ENCODE results near the gene MAST1. TPM values are rescaled to one million over a fixed set of nuclear protein-coding genes. Genes with fewer than 3 reads are reported as not detected.

Gene MAST1
- total and polyA plus RNA-seq, 2 experiments from 2014 or later, result 13.9 to 19.9 TPM

DNA sequence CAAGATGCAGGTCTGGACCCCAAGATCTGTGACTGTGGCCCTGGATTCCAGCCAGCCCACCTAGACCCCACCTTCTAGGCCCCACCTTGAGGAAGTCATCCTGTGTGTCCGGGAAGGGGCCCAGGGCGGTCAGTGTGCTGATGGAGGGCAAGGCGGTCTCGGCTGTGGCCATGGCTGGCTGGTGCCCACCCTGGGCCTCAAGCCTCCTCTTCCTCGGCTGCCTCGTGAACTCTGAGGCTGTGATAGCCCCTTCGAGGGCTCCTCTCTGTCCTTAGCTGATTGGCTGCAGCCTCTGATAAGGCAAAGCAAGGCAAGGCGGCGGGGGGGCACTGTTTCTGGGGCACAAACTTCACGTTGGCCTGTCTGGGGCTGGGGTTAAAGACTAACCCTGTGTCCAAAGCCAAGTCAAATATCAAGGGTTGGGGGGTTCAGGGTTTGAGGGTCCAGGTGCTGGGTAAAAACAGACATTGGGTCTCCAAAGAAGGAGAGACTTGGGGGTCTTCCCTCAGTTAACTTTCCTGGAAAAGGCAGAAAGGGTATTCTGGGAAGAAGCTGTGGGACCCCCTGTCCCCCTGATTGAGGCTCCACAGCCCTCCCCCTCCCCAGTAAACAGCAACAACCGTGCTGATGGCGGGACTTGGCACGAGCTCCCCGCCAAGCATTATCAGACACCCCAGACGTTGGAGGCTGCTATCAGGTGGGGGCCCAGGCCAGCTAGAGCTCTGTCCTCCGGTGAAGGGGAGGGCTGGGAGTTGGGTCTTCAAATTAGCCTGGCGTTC is 48.8 kb downstream of the MAST1 start, which contains the start of gene KLF1:
Gene KLF1, minus strand, starts transcription at position 233 of the 779 bp plus-strand sequence. Its CDS starts 61 bp downstream, at position 172.
- peaks cover 21% of the 10 kb centered on the region for H3F3A ChIP-seq (replicated peaks; ENCODE audit: low read depth)
- DNase-seq (ENCODE audit: low spot score), result no peak
- peaks cover 9% of the 10 kb centered on the region for H3K79me2 ChIP-seq (replicated peaks; ENCODE audit: insufficient read depth)
- no peak within 1 kb of the TSS for H3K27ac ChIP-seq (ENCODE audit: low read depth)
- Mint-ChIP-seq H3K36me3 (ENCODE audit: low read depth) (peaks cover 15% of the 10 kb centered on the region; the same call in 2 of the 3 replicates), H3K27ac (no peak within 1 kb of the TSS), H3K4me3 (peak within 1 kb of the TSS; percentile 77), H3K9me3 (peaks cover 22% of the 10 kb centered on the region), H3K27me3 (ENCODE audit: insufficient read depth, low read depth, poor library complexity) (peaks cover 38% of the 10 kb centered on the region), H3K4me1 (peaks cover 13% of the 10 kb centered on the region)
- H3K9me2 ChIP-seq (ENCODE audit: insufficient read depth), result no peaks in the 10 kb centered on the region; the same call in 1 of the 2 replicates
- H3K4me2 ChIP-seq, result peak within 1 kb of the TSS; percentile 91
- H2AFZ ChIP-seq, result peak within 1 kb of the TSS; percentile 89; the same call in 1 of the 2 replicates
- TF ChIP-seq NANOG (IDR thresholded peaks at IDR 0.05; ENCODE audit: borderline replicate concordance) (no peak), STAT1 (IDR thresholded peaks at IDR 0.05; ENCODE audit: unreplicated experiment) (no peak), ZNF114 (CRISPR knock-in tag; IDR thresholded peaks at IDR 0.05) (no peak), POLR2AphosphoS5 (IDR thresholded peaks at IDR 0.05; ENCODE audit: low read depth) (no peak), CREB1 (CRISPR knock-in tag; IDR thresholded peaks at IDR 0.05; ENCODE audit: low read depth) (no peak), EZH2 (IDR thresholded peaks at IDR 0.05; ENCODE audit: low read depth, unreplicated experiment) (no peak), JUNB (IDR thresholded peaks at IDR 0.05; ENCODE audit: unreplicated experiment) (no peak), EZH2phosphoT487 (IDR thresholded peaks at IDR 0.05; ENCODE audit: unreplicated experiment) (no peak), ZNF331 (CRISPR knock-in tag; IDR thresholded peaks at IDR 0.05; ENCODE audit: low read depth) (no peak)
- TF ChIP-seq, protein P1, sequence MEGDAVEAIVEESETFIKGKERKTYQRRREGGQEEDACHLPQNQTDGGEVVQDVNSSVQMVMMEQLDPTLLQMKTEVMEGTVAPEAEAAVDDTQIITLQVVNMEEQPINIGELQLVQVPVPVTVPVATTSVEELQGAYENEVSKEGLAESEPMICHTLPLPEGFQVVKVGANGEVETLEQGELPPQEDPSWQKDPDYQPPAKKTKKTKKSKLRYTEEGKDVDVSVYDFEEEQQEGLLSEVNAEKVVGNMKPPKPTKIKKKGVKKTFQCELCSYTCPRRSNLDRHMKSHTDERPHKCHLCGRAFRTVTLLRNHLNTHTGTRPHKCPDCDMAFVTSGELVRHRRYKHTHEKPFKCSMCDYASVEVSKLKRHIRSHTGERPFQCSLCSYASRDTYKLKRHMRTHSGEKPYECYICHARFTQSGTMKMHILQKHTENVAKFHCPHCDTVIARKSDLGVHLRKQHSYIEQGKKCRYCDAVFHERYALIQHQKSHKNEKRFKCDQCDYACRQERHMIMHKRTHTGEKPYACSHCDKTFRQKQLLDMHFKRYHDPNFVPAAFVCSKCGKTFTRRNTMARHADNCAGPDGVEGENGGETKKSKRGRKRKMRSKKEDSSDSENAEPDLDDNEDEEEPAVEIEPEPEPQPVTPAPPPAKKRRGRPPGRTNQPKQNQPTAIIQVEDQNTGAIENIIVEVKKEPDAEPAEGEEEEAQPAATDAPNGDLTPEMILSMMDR (conservative IDR thresholded peaks at IDR 0.05; ENCODE audit: low read depth in 2 of 2), result no peak
- TF ChIP-seq, protein P2, sequence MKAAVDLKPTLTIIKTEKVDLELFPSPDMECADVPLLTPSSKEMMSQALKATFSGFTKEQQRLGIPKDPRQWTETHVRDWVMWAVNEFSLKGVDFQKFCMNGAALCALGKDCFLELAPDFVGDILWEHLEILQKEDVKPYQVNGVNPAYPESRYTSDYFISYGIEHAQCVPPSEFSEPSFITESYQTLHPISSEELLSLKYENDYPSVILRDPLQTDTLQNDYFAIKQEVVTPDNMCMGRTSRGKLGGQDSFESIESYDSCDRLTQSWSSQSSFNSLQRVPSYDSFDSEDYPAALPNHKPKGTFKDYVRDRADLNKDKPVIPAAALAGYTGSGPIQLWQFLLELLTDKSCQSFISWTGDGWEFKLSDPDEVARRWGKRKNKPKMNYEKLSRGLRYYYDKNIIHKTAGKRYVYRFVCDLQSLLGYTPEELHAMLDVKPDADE (IDR thresholded peaks at IDR 0.05), result no peak
- TF ChIP-seq, protein P3, sequence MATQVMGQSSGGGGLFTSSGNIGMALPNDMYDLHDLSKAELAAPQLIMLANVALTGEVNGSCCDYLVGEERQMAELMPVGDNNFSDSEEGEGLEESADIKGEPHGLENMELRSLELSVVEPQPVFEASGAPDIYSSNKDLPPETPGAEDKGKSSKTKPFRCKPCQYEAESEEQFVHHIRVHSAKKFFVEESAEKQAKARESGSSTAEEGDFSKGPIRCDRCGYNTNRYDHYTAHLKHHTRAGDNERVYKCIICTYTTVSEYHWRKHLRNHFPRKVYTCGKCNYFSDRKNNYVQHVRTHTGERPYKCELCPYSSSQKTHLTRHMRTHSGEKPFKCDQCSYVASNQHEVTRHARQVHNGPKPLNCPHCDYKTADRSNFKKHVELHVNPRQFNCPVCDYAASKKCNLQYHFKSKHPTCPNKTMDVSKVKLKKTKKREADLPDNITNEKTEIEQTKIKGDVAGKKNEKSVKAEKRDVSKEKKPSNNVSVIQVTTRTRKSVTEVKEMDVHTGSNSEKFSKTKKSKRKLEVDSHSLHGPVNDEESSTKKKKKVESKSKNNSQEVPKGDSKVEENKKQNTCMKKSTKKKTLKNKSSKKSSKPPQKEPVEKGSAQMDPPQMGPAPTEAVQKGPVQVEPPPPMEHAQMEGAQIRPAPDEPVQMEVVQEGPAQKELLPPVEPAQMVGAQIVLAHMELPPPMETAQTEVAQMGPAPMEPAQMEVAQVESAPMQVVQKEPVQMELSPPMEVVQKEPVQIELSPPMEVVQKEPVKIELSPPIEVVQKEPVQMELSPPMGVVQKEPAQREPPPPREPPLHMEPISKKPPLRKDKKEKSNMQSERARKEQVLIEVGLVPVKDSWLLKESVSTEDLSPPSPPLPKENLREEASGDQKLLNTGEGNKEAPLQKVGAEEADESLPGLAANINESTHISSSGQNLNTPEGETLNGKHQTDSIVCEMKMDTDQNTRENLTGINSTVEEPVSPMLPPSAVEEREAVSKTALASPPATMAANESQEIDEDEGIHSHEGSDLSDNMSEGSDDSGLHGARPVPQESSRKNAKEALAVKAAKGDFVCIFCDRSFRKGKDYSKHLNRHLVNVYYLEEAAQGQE (IDR thresholded peaks at IDR 0.05; ENCODE audit: unreplicated experiment), result no peak
- H3K27me3 ChIP-seq (ENCODE audit: insufficient read depth), result peaks cover 18% of the 10 kb centered on the region
- H3K4me3 ChIP-seq, result peak within 1 kb of the TSS; percentile 93
- no peaks in the 10 kb centered on the region for H3K36me3 ChIP-seq (ENCODE audit: insufficient read depth)
- H4K20me1 ChIP-seq (replicated peaks; ENCODE audit: insufficient read depth), result peaks cover 4% of the 10 kb centered on the region
- no peak for ATAC-seq
- peaks cover 4% of the 10 kb centered on the region; the same call in 1 of the 2 replicates for H3K4me1 ChIP-seq (ENCODE audit: insufficient read depth)

All from GM23338 (cell line).